GM18868 (cell line): ENCODE measurements around the gene WWOX.

Source experiments
- ATAC-seq: cut with Tn5 transposase; IDR thresholded peaks from one replicate; pipeline ENCODE4 v1.9.1; 2021; ENCODE audit warnings: mild to moderate bottlenecking, moderate library complexity; ENCODE audit not compliant: unreplicated experiment

The WWOX gene

GRCh38 chr16:78192734-78193488, 93.5 kb downstream of the WWOX start:
- ATAC-seq = no peak

GRCh38 chr16:78194948-78195347, 95.5 kb downstream of the WWOX start:
- no peak for ATAC-seq

- ATAC-seq = no peak
Measured at GRCh38 chr16:78195797-78196196, 96.3 kb downstream of the WWOX start.

- ATAC-seq = no peak
Measured at GRCh38 chr16:78196502-78196901, 97.0 kb downstream of the WWOX start.

- no peak for ATAC-seq
Measured at GRCh38 chr16:78198288-78198687, 98.8 kb downstream of the WWOX start.

- no peak for ATAC-seq
Measured at GRCh38 chr16:78199325-78200022, 100.0 kb downstream of the WWOX start.

- no peak for ATAC-seq
Measured at GRCh38 chr16:78200023-78200389, 100.6 kb downstream of the WWOX start.

- ATAC-seq = no peak
Measured at GRCh38 chr16:78200623-78201096, 101.2 kb downstream of the WWOX start.

- ATAC-seq = no peak
Measured at GRCh38 chr16:78205506-78205905, 106.1 kb downstream of the WWOX start.

- ATAC-seq = no peak
Measured at GRCh38 chr16:78206623-78207223, 107.3 kb downstream of the WWOX start.

GRCh38 chr16:78209951-78210661, 110.7 kb downstream of the WWOX start:
- no peak for ATAC-seq

- ATAC-seq = no peak
Measured at GRCh38 chr16:78211020-78211599, 111.7 kb downstream of the WWOX start.

GRCh38 chr16:78211946-78212345, 112.5 kb downstream of the WWOX start:
- no peak for ATAC-seq

- no peak for ATAC-seq
Measured at GRCh38 chr16:78212674-78213073, 113.2 kb downstream of the WWOX start.

- ATAC-seq = no peak
Measured at GRCh38 chr16:78213751-78214150, 114.3 kb downstream of the WWOX start.

- ATAC-seq = no peak
Measured at GRCh38 chr16:78215222-78215621, 115.8 kb downstream of the WWOX start.

- no peak for ATAC-seq
Measured at GRCh38 chr16:78216166-78216745, 116.8 kb downstream of the WWOX start.

GRCh38 chr16:78217276-78217675, 117.8 kb downstream of the WWOX start:
- ATAC-seq = no peak

GRCh38 chr16:78218279-78218678, 118.8 kb downstream of the WWOX start:
- no peak for ATAC-seq

- no peak for ATAC-seq
Measured at GRCh38 chr16:78218856-78219651, 119.6 kb downstream of the WWOX start.
